ENCODE results near the gene SOX1.

Gene SOX1

GRCh38 chr13:112067116-112067741 lies at the start of gene SOX1:
Gene SOX1, plus strand, starts transcription at chr13:112067149. Its CDS starts 510 bp downstream, at chr13:112067659.
- peak; percentile 32 for DNase-seq

GRCh38 chr13:112024577-112024976 lies 42.4 kb upstream of the SOX1 start:
- no peak for DNase-seq

GRCh38 chr13:112027250-112027649 lies 39.7 kb upstream of the SOX1 start:
- DNase-seq: no peak

GRCh38 chr13:112028481-112028880 lies 38.5 kb upstream of the SOX1 start:
- DNase-seq: no peak

GRCh38 chr13:112029143-112029542 lies 37.8 kb upstream of the SOX1 start:
- DNase-seq: no peak

GRCh38 chr13:112032186-112032993 lies 34.6 kb upstream of the SOX1 start:
- DNase-seq: no peak

GRCh38 chr13:112034231-112034630 lies 32.7 kb upstream of the SOX1 start:
- DNase-seq: no peak

- no peak for DNase-seq
Measured at GRCh38 chr13:112034846-112035245, 32.1 kb upstream of the SOX1 start.

- DNase-seq: no peak
Measured at GRCh38 chr13:112042496-112042895, 24.5 kb upstream of the SOX1 start.

GRCh38 chr13:112052213-112052612 lies 14.7 kb upstream of the SOX1 start:
- no peak for DNase-seq

GRCh38 chr13:112053167-112053743 lies 13.7 kb upstream of the SOX1 start:
- no peak for DNase-seq

- DNase-seq: no peak
Measured at GRCh38 chr13:112053744-112054615, 13.0 kb upstream of the SOX1 start.

GRCh38 chr13:112054616-112055015 lies 12.3 kb upstream of the SOX1 start:
- no peak for DNase-seq

GRCh38 chr13:112055036-112055914 lies 11.7 kb upstream of the SOX1 start:
- no peak for DNase-seq

GRCh38 chr13:112055915-112056269 lies 11.1 kb upstream of the SOX1 start:
- DNase-seq: no peak

- DNase-seq: no peak
Measured at GRCh38 chr13:112056284-112056727, 10.6 kb upstream of the SOX1 start.

- no peak for DNase-seq
Measured at GRCh38 chr13:112056739-112057438, 10.1 kb upstream of the SOX1 start.

GRCh38 chr13:112057439-112057735 lies 9.6 kb upstream of the SOX1 start:
- no peak for DNase-seq

- peak; percentile 65 for DNase-seq
Measured at GRCh38 chr13:112057736-112058518, 9.0 kb upstream of the SOX1 start.

GRCh38 chr13:112058519-112058873 lies 8.5 kb upstream of the SOX1 start:
- DNase-seq: no peak

- no peak for DNase-seq
Measured at GRCh38 chr13:112058941-112059340, 8.0 kb upstream of the SOX1 start.

All from hematopoietic multipotent progenitor cell treated with erythropoietin and hydrocortisone succinate and interleukin-3 and kit ligand, for 4 days (in vitro differentiated cells).